IMR-90 (cell line): ENCODE measurements around the gene PINK1. TPM values are rescaled to one million over a fixed set of nuclear protein-coding genes. Genes with fewer than 3 reads are reported as not detected.

ENCODE experiments used
- ATAC-seq: fragments of 200-7000 bp; cut with Tn5 transposase; 2 replicates; pipeline ENCODE4 v1.9.1; 2020; ENCODE audit warnings: low read depth, mild to moderate bottlenecking, moderate library complexity
- BruUV-seq: library from RNA; stranded (reverse); fragments of 400-500 nt; replicated peaks from 2 replicates; lab custom pipeline; 2021; lab: Mats Ljungman, UMichigan
- CTCF ChIA-PET: fragments of 300-600 bp; formaldehyde crosslinking; extraction: SDS; loops from one replicate; lab custom pipeline; 2021; ENCODE audit warnings: antibody characterized with exemption; lab: Yijun Ruan, JAX
- POLR2A ChIA-PET: fragments of 300-600 bp; sonication (Branson Sonifier 250); formaldehyde crosslinking; loops from one replicate; lab custom pipeline; 2022; ENCODE audit warnings: antibody characterized with exemption; ENCODE audit not compliant: unreplicated experiment; lab: Charles Lee
- DNase-seq: peaks from one replicate; pipeline ENCODE4 v3.0.0; 2013
- H2AFZ ChIP-seq: replicated peaks from 2 replicates; pipeline ENCODE3; 2013; ENCODE audit warnings: low read length, mild to moderate bottlenecking; ENCODE audit not compliant: poor library complexity
- H2AK5ac ChIP-seq: 2 replicates; pipeline ENCODE4 v1.6.1; 2013; ENCODE audit warnings: low read depth, low read length, inconsistent platforms
- H2AK9ac ChIP-seq: replicated peaks from 2 replicates; pipeline ENCODE3; 2013; ENCODE audit warnings: mild to moderate bottlenecking, low read depth, low read length, moderate library complexity; ENCODE audit not compliant: poor library complexity
- H2BK120ac ChIP-seq: 2 replicates; pipeline ENCODE4 v1.6.1; 2013; ENCODE audit warnings: low read depth, low read length, inconsistent platforms
- H2BK15ac ChIP-seq: 3 replicates; pipeline ENCODE4 v1.6.1; 2013; ENCODE audit warnings: low read depth, low read length, inconsistent platforms
- H2BK20ac ChIP-seq: 2 replicates; pipeline ENCODE4 v1.6.1; 2013; ENCODE audit warnings: low read depth, mild to moderate bottlenecking, inconsistent platforms, low read length, moderate library complexity
- H2BK5ac ChIP-seq: 2 replicates; pipeline ENCODE4 v1.6.1; 2013; ENCODE audit warnings: mild to moderate bottlenecking, low read depth, low read length, inconsistent platforms; ENCODE audit not compliant: poor library complexity, severe bottlenecking
- H3K14ac ChIP-seq: replicated peaks from 2 replicates; pipeline ENCODE4 v1.6.1; 2013; ENCODE audit warnings: low read depth, low read length, inconsistent platforms
- H3K18ac ChIP-seq: 2 replicates; pipeline ENCODE4 v1.6.1; 2013; ENCODE audit warnings: low read depth, low read length, control low read depth
- H3K23ac ChIP-seq: 2 replicates; pipeline ENCODE4 v1.6.1; 2013; ENCODE audit warnings: low read depth, low read length, inconsistent platforms
- H3K27ac ChIP-seq: 2 replicates; pipeline ENCODE4 v1.5.1; 2013; ENCODE audit warnings: mild to moderate bottlenecking, control low read depth, low read length; ENCODE audit not compliant: insufficient read depth
- H3K27me3 ChIP-seq: 2 replicates; pipeline ENCODE4 v1.6.1; 2013; ENCODE audit warnings: low read length; ENCODE audit not compliant: control insufficient read depth, insufficient read depth
- H3K36me3 ChIP-seq: 2 replicates; pipeline ENCODE4 v1.6.1; 2013; ENCODE audit warnings: low read length, mixed read lengths; ENCODE audit not compliant: control insufficient read depth, insufficient read depth
- H3K4ac ChIP-seq: 2 replicates; pipeline ENCODE4 v1.6.1; 2013; ENCODE audit warnings: low read depth, low read length, inconsistent platforms
- H3K4me1 ChIP-seq: 2 replicates; pipeline ENCODE4 v1.6.1; 2013; ENCODE audit warnings: low read length, mixed read lengths; ENCODE audit not compliant: control insufficient read depth, insufficient read depth
- H3K4me2 ChIP-seq: 2 replicates; pipeline ENCODE4 v1.6.1; 2013; ENCODE audit warnings: low read depth, mild to moderate bottlenecking, control low read depth, low read length, moderate library complexity
- H3K4me3 ChIP-seq: 2 replicates; pipeline ENCODE4 v1.5.1; 2013; ENCODE audit warnings: low read depth, mild to moderate bottlenecking, control low read depth, low read length, moderate library complexity; ENCODE audit not compliant: insufficient read depth
- H3K56ac ChIP-seq: 2 replicates; pipeline ENCODE4 v1.6.1; 2013; ENCODE audit warnings: low read length, inconsistent platforms; ENCODE audit not compliant: insufficient read depth; ENCODE audit errors: extremely low read depth
- H3K79me1 ChIP-seq, 2 experiments: 2 replicates each; pipeline ENCODE4 v1.6.1; 2013; ENCODE audit warnings: low read length in 2 of 2, inconsistent platforms in 1 of 2, low read depth in 1 of 2
- H3K9ac ChIP-seq: 2 replicates; pipeline ENCODE4 v1.6.1; 2013; ENCODE audit warnings: low read depth, low read length, control low read depth
- H3K9me1 ChIP-seq: 2 replicates; pipeline ENCODE4 v1.6.1; 2013; ENCODE audit warnings: low read length, inconsistent platforms; ENCODE audit not compliant: insufficient read depth
- H3K9me3 ChIP-seq: 2 replicates; pipeline ENCODE4 v1.6.1; 2013; ENCODE audit warnings: low read length; ENCODE audit not compliant: control insufficient read depth, insufficient read depth
- H4K20me1 ChIP-seq: 2 replicates; pipeline ENCODE4 v1.6.1; 2013; ENCODE audit warnings: low read length, inconsistent platforms; ENCODE audit not compliant: insufficient read depth
- H4K5ac ChIP-seq: 2 replicates; pipeline ENCODE4 v1.6.1; 2013; ENCODE audit warnings: mild to moderate bottlenecking, low read depth, low read length, control low read depth
- H4K8ac ChIP-seq, 2 experiments: 2 replicates each; pipeline ENCODE4 v1.6.1; 2013; ENCODE audit warnings: low read depth in 2 of 2, low read length in 2 of 2, control low read depth in 1 of 2, inconsistent platforms in 1 of 2
- H4K91ac ChIP-seq: 2 replicates; pipeline ENCODE4 v1.6.1; 2013; ENCODE audit warnings: low read depth, low read length, inconsistent platforms; ENCODE audit not compliant: insufficient read depth
- CEBPB ChIP-seq: IDR thresholded peaks from 2 replicates; pipeline ENCODE4 v1.6.1; 2012; ENCODE audit warnings: low read depth, low read length, improper control_type of control experiment
- FOS ChIP-seq: fragments of 150-350 bp; IDR thresholded peaks from 2 replicates; pipeline ENCODE4 v1.6.1; 2016; ENCODE audit warnings: low read depth, low read length
- MAFK ChIP-seq: IDR thresholded peaks from 2 replicates; pipeline ENCODE4 v1.6.1; 2012; ENCODE audit warnings: low read depth, low read length, improper control_type of control experiment
- MAZ ChIP-seq: IDR thresholded peaks from 2 replicates; pipeline ENCODE4 v1.6.1; 2012; ENCODE audit warnings: low read depth, mild to moderate bottlenecking, low read length, improper control_type of control experiment, moderate library complexity, borderline replicate concordance
- MXI1 ChIP-seq: IDR thresholded peaks from 2 replicates; pipeline ENCODE4 v1.6.1; 2012; ENCODE audit warnings: low read depth, mild to moderate bottlenecking, low read length, moderate library complexity, borderline replicate concordance
- NFE2L2 ChIP-seq: fragments of 150-350 bp; IDR thresholded peaks from 2 replicates; pipeline ENCODE4 v1.6.1; 2016; ENCODE audit warnings: low read depth, mild to moderate bottlenecking, low read length
- RAD21 ChIP-seq: IDR thresholded peaks from 2 replicates; pipeline ENCODE4 v1.6.1; 2012; ENCODE audit warnings: low read length, improper control_type of control experiment
- RCOR1 ChIP-seq: IDR thresholded peaks from 2 replicates; pipeline ENCODE4 v1.6.1; 2012; ENCODE audit warnings: mild to moderate bottlenecking, low read length, improper control_type of control experiment; ENCODE audit not compliant: insufficient replicate concordance
- RFX5 ChIP-seq: IDR thresholded peaks from 2 replicates; pipeline ENCODE4 v1.8.0; 2012; ENCODE audit warnings: low read depth, mild to moderate bottlenecking, low read length, moderate library complexity
- SMC3 ChIP-seq: fragments of 150-350 bp; IDR thresholded peaks from 2 replicates; pipeline ENCODE4 v1.6.1; 2016; ENCODE audit warnings: low read depth, mild to moderate bottlenecking, antibody characterized with exemption, low read length, moderate library complexity
- USF2 ChIP-seq: fragments of 150-350 bp; IDR thresholded peaks from 2 replicates; pipeline ENCODE4 v1.6.1; 2017; ENCODE audit warnings: mild to moderate bottlenecking, antibody characterized with exemption, low read length, low read depth
- WGBS, 2 experiments: methylation state at CpG; one replicate each; pipeline versions ENCODE4 v1.1.5 to v1.1.7; 2013; ENCODE audit warnings: missing lambda C conversion rate in 2 of 2; ENCODE audit not compliant: insufficient read length in 1 of 2; ENCODE audit errors: extremely low coverage in 2 of 2; 5-methylcytosine and 5-hydroxymethylcytosine counted together
- dilution Hi-C: fragments of 300-500 bp; cut with HindIII; formaldehyde crosslinking; loops from one replicate; pipeline ENCODE4 v1.14.3; 2018; ENCODE audit warnings: low sequenced_read_pairs; ENCODE audit not compliant: unreplicated experiment
- in situ Hi-C: fragments of 300-500 bp; cut with MboI; formaldehyde crosslinking; loops from 3 replicates; pipeline ENCODE4 v1.14.3; 2019; ENCODE audit warnings: low sequenced_read_pairs, inconsistent platforms, mixed read lengths
- intact Hi-C: fragments of 100-400 bp; cut with micrococcal nuclease; formaldehyde crosslinking; loops from 2 replicates; pipeline ENCODE4 v1.10.0; 2022
- polyA plus RNA-seq, 3 experiments: library from polyadenylated mRNA; depleted of rRNA; stranded (reverse); fragments of >200 nt; gene quantifications; 2 replicates each; pipeline ENCODE4 v1.2.3, GENCODE V29; 2012; ENCODE audit warnings: low replicate concordance in 1 of 3
- total RNA-seq: library from RNA; depleted of rRNA; stranded (reverse); fragments of >200 nt; gene quantifications from 2 replicates; pipeline ENCODE4 v1.2.3, GENCODE V29; 2012

The PINK1 gene
- total and polyA plus RNA-seq, 2 of the 4 experiments (the other 2 are of a cell fraction): 52.9 to 55.2 TPM

DNA sequence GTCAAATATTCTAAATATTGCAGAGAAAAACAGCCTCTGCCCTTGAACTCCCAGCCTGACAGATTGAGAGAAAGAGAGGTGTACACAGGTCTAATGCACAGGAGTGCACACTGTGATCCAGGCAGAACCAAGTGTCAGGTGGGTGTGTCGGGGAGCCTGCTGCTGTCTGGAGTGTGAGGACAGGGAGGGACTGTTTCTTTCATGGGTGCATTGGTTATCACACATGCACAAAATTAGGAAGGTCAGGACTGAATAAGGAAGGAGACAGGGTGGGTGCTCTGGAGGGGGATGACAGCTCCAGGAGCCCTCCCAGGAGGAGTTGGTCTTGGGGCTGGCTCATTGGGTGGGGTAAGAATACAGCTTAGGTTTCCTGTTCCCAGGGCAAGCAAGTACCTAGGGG, 13.3 kb upstream of the PINK1 start:
- H3K79me1 ChIP-seq: no peaks in the 10 kb centered on the region
- no peak for DNase-seq
- no peak overlapping the region for H4K8ac ChIP-seq
- in situ Hi-C loops (no loop called here), dilution Hi-C loops (no loop called here), intact Hi-C loops (no loop called here)
- H3K27ac ChIP-seq: no peak overlapping the region
- CTCF ChIA-PET: no interaction called here
- no peak overlapping the region for H3K4me3 ChIP-seq
- WGBS, 2 experiments: 71% methylated on average over 1 of the region's 1 CpG; no CpG with 5 or more reads in 1 of the 2 experiments
- H3K4me2 ChIP-seq: no peak overlapping the region
- no TSS peak for BruUV-seq
- peaks cover 3% of the 10 kb centered on the region; the same call in 1 of the 2 replicates for H3K27me3 ChIP-seq
- no peak overlapping the region for H2BK15ac ChIP-seq
- H4K20me1 ChIP-seq: no peaks in the 10 kb centered on the region
- POLR2A ChIA-PET: no interaction called here
- TF ChIP-seq RAD21 (no peak), MAFK (no peak), USF2 (no peak), MAZ (no peak), SMC3 (no peak), FOS (no peak), NFE2L2 (no peak), RFX5 (no peak), RCOR1 (no peak), MXI1 (no peak), CEBPB (no peak)
- H3K56ac ChIP-seq: no peak overlapping the region
- H4K91ac ChIP-seq: no peak overlapping the region
- H3K4me1 ChIP-seq: peaks cover 5% of the 10 kb centered on the region
- H3K9ac ChIP-seq: no peak overlapping the region
- no peak overlapping the region for H3K18ac ChIP-seq
- no peak overlapping the region for H2BK120ac ChIP-seq
- no peak overlapping the region for H2BK5ac ChIP-seq
- ATAC-seq: no peak
- H3K9me3 ChIP-seq: 0 out of 2 replicates have a peak, but pooled peaks cover 2% of the 10 kb centered on the region
- no peak overlapping the region for H2AFZ ChIP-seq
- H3K4ac ChIP-seq: no peak overlapping the region
- peak overlapping the region; percentile 43 for H2AK5ac ChIP-seq
- H3K23ac ChIP-seq: no peak overlapping the region
- no peak overlapping the region for H3K14ac ChIP-seq
- H3K9me1 ChIP-seq: no peaks in the 10 kb centered on the region
- no peak overlapping the region for H2AK9ac ChIP-seq
- no peaks in the 10 kb centered on the region for H3K36me3 ChIP-seq
- no peak overlapping the region for H4K5ac ChIP-seq
- H2BK20ac ChIP-seq: no peak overlapping the region
